ENCODE data around the gene ADSS1.

ADSS1 gene

GRCh38 chr14:104782086-104782807 lies 58.2 kb downstream of the ADSS1 start:
- Histone ChIP-seq H3K36me3 (ENCODE audit: insufficient read depth, low read depth, low read length) (no peaks in the 10 kb centered on the region), H3K27ac (ENCODE audit: low read length) (no peak overlapping the region), H3K9me3 (ENCODE audit: insufficient read depth, low read depth, low read length) (no peaks in the 10 kb centered on the region), H3K4me1 (ENCODE audit: insufficient read depth, low read length) (no peaks in the 10 kb centered on the region), H3K27me3 (ENCODE audit: insufficient read depth, low read length) (no peaks in the 10 kb centered on the region), H3K9ac (ENCODE audit: low read depth, low read length) (no peak overlapping the region), H3K4me3 (ENCODE audit: low read length) (no peak overlapping the region)

GRCh38 chr14:104782808-104783139 lies 58.7 kb downstream of the ADSS1 start:
- Histone ChIP-seq H3K9ac (ENCODE audit: low read depth, low read length) (no peak overlapping the region), H3K36me3 (ENCODE audit: insufficient read depth, low read depth, low read length) (no peaks in the 10 kb centered on the region), H3K9me3 (ENCODE audit: insufficient read depth, low read depth, low read length) (no peaks in the 10 kb centered on the region), H3K4me3 (ENCODE audit: low read length) (no peak overlapping the region), H3K27ac (ENCODE audit: low read length) (no peak overlapping the region), H3K27me3 (ENCODE audit: insufficient read depth, low read length) (no peaks in the 10 kb centered on the region), H3K4me1 (ENCODE audit: insufficient read depth, low read length) (no peaks in the 10 kb centered on the region)

- no peaks in the 10 kb centered on the region for H3K4me1 ChIP-seq (ENCODE audit: insufficient read depth, low read length)
- no peak overlapping the region for H3K9ac ChIP-seq (ENCODE audit: low read depth, low read length)
- no peak overlapping the region for H3K27ac ChIP-seq (ENCODE audit: low read length)
- H3K4me3 ChIP-seq (ENCODE audit: low read length), result no peak overlapping the region
- H3K27me3 ChIP-seq (ENCODE audit: insufficient read depth, low read length), result no peaks in the 10 kb centered on the region
- H3K9me3 ChIP-seq (ENCODE audit: insufficient read depth, low read depth, low read length), result no peaks in the 10 kb centered on the region
- H3K36me3 ChIP-seq (ENCODE audit: insufficient read depth, low read depth, low read length), result no peaks in the 10 kb centered on the region
Measured at GRCh38 chr14:104783484-104784217, 59.6 kb downstream of the ADSS1 start.

- H3K27ac ChIP-seq (ENCODE audit: low read length), result no peak overlapping the region
- H3K4me3 ChIP-seq (ENCODE audit: low read length), result no peak overlapping the region
- no peaks in the 10 kb centered on the region for H3K27me3 ChIP-seq (ENCODE audit: insufficient read depth, low read length)
- no peak overlapping the region for H3K9ac ChIP-seq (ENCODE audit: low read depth, low read length)
- H3K9me3 ChIP-seq (ENCODE audit: insufficient read depth, low read depth, low read length), result no peaks in the 10 kb centered on the region
- H3K4me1 ChIP-seq (ENCODE audit: insufficient read depth, low read length), result no peaks in the 10 kb centered on the region
- H3K36me3 ChIP-seq (ENCODE audit: insufficient read depth, low read depth, low read length), result no peaks in the 10 kb centered on the region
Measured at GRCh38 chr14:104784218-104784568, 60.2 kb downstream of the ADSS1 start.

- Histone ChIP-seq H3K27me3 (ENCODE audit: insufficient read depth, low read length) (no peaks in the 10 kb centered on the region), H3K9me3 (ENCODE audit: insufficient read depth, low read depth, low read length) (no peaks in the 10 kb centered on the region), H3K4me3 (ENCODE audit: low read length) (no peak overlapping the region), H3K27ac (ENCODE audit: low read length) (no peak overlapping the region), H3K4me1 (ENCODE audit: insufficient read depth, low read length) (no peaks in the 10 kb centered on the region), H3K36me3 (ENCODE audit: insufficient read depth, low read depth, low read length) (no peaks in the 10 kb centered on the region; the same call in 1 of the 2 replicates), H3K9ac (ENCODE audit: low read depth, low read length) (no peak overlapping the region)
Measured at GRCh38 chr14:104784846-104785707, 61.0 kb downstream of the ADSS1 start.

- no peak overlapping the region for H3K9ac ChIP-seq (ENCODE audit: low read depth, low read length)
- no peaks in the 10 kb centered on the region for H3K4me1 ChIP-seq (ENCODE audit: insufficient read depth, low read length)
- H3K4me3 ChIP-seq (ENCODE audit: low read length), result no peak overlapping the region
- no peaks in the 10 kb centered on the region; the same call in 1 of the 2 replicates for H3K36me3 ChIP-seq (ENCODE audit: insufficient read depth, low read depth, low read length)
- H3K27me3 ChIP-seq (ENCODE audit: insufficient read depth, low read length), result no peaks in the 10 kb centered on the region
- H3K9me3 ChIP-seq (ENCODE audit: insufficient read depth, low read depth, low read length), result no peaks in the 10 kb centered on the region
- no peak overlapping the region for H3K27ac ChIP-seq (ENCODE audit: low read length)
Measured at GRCh38 chr14:104785708-104786080, 61.7 kb downstream of the ADSS1 start.

- Histone ChIP-seq H3K36me3 (ENCODE audit: insufficient read depth, low read depth, low read length) (no peaks in the 10 kb centered on the region; the same call in 1 of the 2 replicates), H3K9me3 (ENCODE audit: insufficient read depth, low read depth, low read length) (no peaks in the 10 kb centered on the region), H3K27ac (ENCODE audit: low read length) (no peak overlapping the region), H3K9ac (ENCODE audit: low read depth, low read length) (no peak overlapping the region), H3K4me3 (ENCODE audit: low read length) (no peak overlapping the region), H3K4me1 (ENCODE audit: insufficient read depth, low read length) (no peaks in the 10 kb centered on the region), H3K27me3 (ENCODE audit: insufficient read depth, low read length) (no peaks in the 10 kb centered on the region)
Measured at GRCh38 chr14:104786091-104786586, 62.1 kb downstream of the ADSS1 start.

GRCh38 chr14:104786726-104787675 lies 63.0 kb downstream of the ADSS1 start:
- Histone ChIP-seq H3K27ac (ENCODE audit: low read length) (no peak overlapping the region), H3K36me3 (ENCODE audit: insufficient read depth, low read depth, low read length) (no peaks in the 10 kb centered on the region; the same call in 1 of the 2 replicates)

GRCh38 chr14:104787736-104788135 lies 63.7 kb downstream of the ADSS1 start:
- H3K36me3 ChIP-seq (ENCODE audit: insufficient read depth, low read depth, low read length), result no peaks in the 10 kb centered on the region; the same call in 1 of the 2 replicates
- H3K27me3 ChIP-seq (ENCODE audit: insufficient read depth, low read length), result no peaks in the 10 kb centered on the region
- H3K4me3 ChIP-seq (ENCODE audit: low read length), result no peak overlapping the region
- no peak overlapping the region for H3K9ac ChIP-seq (ENCODE audit: low read depth, low read length)
- no peaks in the 10 kb centered on the region for H3K9me3 ChIP-seq (ENCODE audit: insufficient read depth, low read depth, low read length)
- H3K27ac ChIP-seq (ENCODE audit: low read length), result no peak overlapping the region
- no peaks in the 10 kb centered on the region for H3K4me1 ChIP-seq (ENCODE audit: insufficient read depth, low read length)

More at GRCh38 chr14:104786726-104787675, 63.0 kb downstream of the ADSS1 start:
- Histone ChIP-seq H3K27me3 (ENCODE audit: insufficient read depth, low read length) (no peaks in the 10 kb centered on the region), H3K4me1 (ENCODE audit: insufficient read depth, low read length) (no peaks in the 10 kb centered on the region), H3K4me3 (ENCODE audit: low read length) (no peak overlapping the region), H3K9me3 (ENCODE audit: insufficient read depth, low read depth, low read length) (no peaks in the 10 kb centered on the region), H3K9ac (ENCODE audit: low read depth, low read length) (no peak overlapping the region)

- H3K9ac ChIP-seq (ENCODE audit: low read depth, low read length), result no peak overlapping the region
- H3K4me1 ChIP-seq (ENCODE audit: insufficient read depth, low read length), result no peaks in the 10 kb centered on the region
- H3K36me3 ChIP-seq (ENCODE audit: insufficient read depth, low read depth, low read length), result no peaks in the 10 kb centered on the region; the same call in 1 of the 2 replicates
Measured at GRCh38 chr14:104788161-104788818, 64.3 kb downstream of the ADSS1 start.

More at GRCh38 chr14:104788161-104788818, 64.3 kb downstream of the ADSS1 start:
- H3K4me3 ChIP-seq (ENCODE audit: low read length), result no peak overlapping the region
- no peak overlapping the region for H3K27ac ChIP-seq (ENCODE audit: low read length)
- no peaks in the 10 kb centered on the region for H3K9me3 ChIP-seq (ENCODE audit: insufficient read depth, low read depth, low read length)
- peaks cover under 1% of the 10 kb centered on the region; the same call in 1 of the 2 replicates for H3K27me3 ChIP-seq (ENCODE audit: insufficient read depth, low read length)

Measured in iPS-20b (cell line).